Activated CD4-positive, alpha-beta T cell treated with anti-CD3 and anti-CD28 coated beads, Interleukin-10, Interleukin-2, amounts not matched to agents 100 ng/mL and 50 ng/mL, durations not matched to agents 16 hours and 8 hours (primary cell): ENCODE data around the gene C16orf90.
"Not testable (repeated sequence)": the region's sequence is repeated elsewhere in the genome, so short reads cannot be mapped to it uniquely, and the experiment has no call there.

Source experiments
- DNase-seq: peaks from one replicate; pipeline ENCODE4 v3.0.0-alpha.2; 2020

C16orf90 gene

DNA sequence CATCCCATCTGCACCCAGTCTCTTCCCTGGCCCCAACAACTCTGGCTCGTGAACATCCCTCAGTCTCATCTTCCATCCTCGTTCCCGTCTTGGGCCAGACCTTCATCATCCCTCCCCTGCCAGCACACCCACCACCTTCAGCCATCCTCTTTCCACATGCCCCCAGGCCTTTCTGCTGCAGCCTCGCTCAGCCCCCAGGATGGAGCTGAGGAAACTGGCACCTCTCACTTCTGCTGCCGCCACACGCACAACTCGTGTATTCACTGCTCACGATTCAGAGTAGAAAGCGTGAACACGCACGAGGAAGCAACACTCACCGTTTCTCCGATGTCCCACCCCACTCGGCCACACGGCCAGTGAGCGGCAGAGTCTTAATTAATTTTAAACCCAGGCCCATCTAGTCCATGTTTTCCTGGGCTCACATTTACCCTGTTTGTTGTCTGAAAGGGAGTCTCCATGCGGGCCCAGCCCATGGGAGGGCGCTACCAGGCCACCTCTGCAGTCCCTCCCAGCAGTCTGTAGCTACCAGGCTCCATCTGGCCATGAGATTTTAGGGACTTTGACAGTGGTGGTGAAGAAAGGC, 12.5 kb downstream of the C16orf90 start:
- DNase-seq: no peak

DNA sequence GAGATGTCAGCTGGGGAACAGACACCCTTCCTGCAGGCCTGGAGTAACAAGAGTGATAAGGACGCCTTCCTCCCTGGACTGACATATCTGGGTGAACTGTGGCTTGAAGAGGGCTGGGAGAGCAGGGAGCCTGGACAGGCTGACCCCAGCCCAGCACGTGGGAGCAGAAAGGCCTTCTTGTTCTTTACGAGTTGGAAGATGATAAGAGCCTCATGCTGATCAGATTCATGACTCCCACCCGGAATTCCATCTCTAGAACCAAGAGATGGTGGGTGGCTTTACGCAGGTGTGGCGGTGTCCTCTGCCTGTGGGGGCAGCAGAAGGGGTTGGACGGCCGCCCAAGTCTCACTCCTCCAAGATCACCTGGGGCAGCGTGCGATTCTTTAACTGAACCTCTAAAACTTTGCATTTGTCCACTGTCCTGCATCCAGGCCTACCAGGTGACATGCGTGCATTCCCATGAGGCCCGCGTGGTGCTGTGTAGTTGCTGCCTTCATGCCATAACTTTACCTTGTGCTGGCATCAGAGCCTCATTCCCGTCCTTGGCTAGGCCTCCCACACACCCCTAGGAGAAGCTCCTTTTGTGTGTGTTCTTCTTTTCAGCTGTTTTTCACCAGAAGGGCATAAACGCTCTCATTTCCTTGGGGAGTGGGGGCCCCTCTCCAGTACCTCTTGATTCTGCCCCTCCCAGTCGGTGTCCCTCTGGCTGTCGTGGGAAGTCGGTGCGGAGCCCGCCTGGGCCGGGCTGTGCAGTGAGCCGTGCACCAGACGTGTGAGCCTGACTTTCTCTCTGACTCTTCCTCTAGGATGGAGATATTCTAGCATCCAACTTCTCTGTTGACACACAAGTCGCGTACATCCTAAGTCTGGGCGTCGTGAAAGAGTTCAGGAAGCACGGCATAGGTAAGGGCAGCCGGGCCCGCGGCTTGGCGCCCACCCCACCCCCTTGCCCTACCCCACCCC, 13.3 kb downstream of the C16orf90 start:
- no peak for DNase-seq

DNA sequence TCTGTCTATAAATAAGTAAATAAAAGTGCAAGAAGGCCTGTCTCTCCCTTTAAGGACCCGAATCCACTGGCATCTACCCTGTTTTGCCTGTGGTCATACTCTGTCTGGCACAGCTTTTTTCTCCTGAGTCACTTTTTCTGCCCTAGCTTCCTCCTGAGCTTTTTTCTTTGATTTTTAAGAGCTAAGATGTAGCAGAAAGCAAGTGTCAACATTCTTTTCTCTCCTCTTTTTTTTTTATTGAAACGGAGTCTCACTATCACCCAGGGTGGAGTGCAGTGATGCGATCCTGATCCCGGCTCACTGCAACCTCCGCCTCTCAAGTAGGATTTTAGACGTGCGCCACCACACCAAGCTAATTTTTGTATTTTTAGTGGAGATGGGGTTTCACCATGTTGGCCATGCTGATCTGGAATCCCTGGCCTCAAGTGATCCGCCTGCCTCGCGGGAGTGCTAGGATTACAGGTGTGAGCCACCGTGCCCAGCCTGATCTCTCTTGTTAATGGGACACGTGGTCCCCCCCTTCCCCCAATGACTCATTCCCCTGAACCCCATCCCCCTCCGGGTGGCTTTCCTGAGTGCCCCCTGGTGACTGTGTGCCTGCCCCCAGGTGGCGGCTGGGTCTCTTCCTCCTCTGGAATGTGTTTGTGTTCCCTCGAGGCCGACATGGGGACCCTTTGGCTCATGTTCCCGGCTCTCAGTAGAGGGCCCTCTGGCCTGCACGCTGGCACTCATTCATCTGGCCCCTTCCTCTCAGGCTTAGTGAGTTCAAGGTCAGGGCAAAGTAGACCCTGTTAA, 14.2 kb downstream of the C16orf90 start:
- DNase-seq: no peak

DNA sequence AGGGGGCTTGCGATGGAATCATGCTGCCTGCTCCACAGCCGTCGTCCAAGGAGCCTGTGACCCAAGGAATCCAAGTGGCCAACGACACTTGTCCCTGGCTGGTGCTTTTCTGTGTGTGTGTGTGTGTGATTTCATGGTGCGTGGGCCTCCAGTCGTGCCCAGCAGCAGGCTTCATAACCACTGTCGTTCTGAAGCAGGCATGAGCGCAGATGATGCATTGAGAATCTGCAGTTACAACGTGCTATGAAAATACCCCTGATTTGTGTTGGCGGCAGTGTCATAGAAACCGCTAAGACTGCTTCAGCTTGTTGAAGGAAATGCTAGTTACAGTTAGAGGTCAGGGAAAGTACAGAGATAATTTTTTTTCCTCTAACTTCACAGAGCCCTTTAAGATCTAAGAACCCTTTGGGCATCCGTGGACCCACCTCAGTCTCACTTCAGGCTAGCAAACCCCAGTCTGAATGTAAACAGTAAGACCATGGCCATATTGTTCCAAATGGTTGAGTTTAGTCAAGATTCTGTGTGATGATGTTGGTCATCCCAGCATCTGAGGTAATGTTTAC, 15.6 kb downstream of the C16orf90 start:
- DNase-seq: no peak

DNA sequence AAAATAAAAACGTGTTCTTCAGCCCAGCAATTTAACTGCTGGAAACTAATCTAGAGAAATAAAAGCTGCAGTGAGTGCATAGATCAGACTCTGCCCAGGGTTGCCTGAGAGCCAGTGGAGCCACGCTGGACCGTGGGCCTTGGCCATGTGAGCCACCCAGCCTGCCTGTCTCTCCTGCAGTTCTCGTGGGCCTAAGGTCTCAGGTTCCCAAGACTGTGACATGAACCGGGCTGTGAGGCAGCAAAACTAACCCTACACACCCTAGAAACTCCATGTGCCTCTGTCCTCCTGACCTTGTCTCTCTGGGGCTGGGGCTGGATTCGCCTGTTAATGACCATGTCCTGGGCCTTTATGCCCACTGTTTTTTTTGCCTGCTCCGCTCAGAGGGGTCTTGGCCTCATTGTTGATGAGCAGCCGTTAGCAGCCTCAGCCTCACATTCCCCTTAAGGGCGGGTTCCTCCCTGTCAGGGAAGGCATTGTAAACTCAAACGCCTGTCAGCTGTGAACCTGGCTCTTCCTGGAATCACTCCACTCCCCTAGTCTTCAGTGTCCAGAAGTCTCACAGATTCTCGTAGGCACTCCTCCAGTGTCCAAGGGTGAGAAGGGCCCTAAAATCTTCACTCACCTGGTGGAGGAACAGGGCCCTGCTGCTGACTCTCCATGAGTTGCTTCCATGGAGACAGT, 16.9 kb downstream of the C16orf90 start:
- no peak for DNase-seq

DNA sequence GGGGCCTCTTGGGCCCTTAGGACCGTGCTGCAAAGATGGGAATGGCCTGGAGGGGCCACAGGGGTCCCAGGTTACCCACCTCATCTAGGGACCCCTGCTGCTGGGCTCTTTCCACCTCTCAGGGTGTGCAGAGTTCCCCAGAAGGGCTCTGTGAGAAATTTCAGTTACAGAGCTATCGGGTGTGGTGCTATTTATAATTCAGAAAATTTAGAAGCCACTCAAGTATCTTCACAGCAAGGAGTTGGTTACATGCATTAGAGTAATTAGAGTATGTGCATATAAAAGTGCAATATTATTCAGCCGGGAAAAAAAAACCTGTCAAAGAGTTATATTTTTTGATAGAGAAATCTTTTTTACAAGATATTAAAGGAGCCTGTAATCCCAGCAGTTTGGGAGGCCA, 18.9 kb downstream of the C16orf90 start:
- no peak for DNase-seq

DNA sequence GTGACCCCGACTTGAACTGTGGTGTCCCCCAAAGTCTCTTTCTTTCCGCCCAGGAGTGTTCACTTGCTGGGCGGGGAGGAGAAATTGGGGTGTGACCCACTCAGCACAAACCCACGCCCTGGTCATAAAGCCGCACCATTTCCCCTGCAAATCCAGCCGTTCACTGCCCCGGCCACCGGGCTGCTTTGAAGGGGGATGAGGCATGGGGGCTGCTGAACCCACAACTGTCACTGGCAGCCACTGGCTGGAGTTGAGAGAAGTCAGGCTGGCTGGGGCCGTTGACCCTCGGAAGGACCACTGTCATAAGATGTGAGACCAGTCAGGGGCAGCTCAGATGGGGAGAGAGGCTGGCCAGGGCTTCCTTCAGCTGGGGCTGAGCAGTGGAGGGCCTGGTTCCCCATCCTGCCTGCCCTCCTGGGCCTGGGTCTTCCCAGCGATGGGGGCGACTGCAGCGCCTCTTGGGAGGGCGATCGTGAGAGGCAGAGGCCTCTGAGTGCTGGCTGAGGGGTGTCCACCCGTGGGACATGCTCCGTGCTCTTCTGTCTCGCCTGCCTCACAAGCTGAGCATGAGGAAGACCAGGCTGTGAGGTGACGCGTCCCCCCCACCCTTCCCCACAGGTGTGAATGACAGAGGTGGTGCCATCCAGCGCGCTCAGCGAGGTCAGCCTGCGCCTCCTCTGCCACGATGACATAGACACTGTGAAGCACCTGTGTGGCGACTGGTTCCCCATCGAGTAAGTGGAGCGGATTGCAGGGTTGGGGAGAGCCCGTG, 19.5 kb downstream of the C16orf90 start:
- DNase-seq: no peak

DNA sequence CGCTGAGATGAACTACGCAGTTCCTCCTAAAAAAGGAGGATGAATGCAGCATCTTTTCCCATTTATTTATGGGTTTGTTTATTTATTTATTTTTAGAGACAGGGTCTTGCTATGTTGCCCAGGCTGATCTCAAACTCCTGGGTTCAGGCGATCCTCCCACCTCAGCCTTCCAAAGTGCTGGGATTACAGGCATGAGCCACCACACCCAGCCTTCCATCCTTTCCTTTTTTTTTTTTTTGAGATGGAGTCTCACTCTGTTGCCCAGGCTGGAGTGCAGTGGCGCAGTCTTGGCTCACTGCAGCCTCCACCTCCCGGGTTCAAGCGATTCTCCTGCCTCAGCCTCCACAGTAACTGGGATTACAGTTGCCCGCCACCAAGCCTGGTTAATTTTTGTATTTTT, 20.4 kb downstream of the C16orf90 start:
- not testable (repeated sequence) for DNase-seq

DNA sequence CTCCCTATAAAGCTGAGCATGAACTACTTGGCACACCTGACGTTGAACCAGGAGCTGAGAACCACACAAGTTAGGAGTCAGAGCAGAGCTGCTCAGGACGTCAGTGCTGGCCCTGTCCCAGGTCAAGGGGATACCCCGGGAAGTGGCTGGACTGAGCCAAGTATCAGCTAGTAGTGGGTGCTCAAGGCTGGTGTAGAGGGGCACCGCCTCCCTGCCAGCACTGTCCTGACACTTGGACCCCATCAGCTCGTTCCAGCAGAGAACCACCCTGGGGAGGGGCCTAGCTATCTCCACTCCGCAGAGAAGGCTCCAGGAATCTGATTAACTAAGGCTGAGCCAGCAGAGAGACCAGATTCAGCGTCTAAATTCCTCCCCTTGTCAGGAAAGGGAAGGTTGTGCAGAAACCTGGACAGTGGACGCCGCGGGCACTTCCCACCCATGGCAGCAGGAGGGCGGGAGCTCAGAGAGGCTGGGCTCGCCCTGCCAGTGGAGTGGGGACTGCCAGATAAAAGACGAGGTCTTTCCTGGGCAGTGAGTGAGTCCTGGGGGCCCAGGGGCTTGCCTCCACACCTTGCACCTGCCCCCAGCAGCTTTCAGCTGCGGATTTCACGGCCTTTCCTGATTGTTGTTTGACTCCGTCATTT, 21.0 kb downstream of the C16orf90 start:
- no peak for DNase-seq

DNA sequence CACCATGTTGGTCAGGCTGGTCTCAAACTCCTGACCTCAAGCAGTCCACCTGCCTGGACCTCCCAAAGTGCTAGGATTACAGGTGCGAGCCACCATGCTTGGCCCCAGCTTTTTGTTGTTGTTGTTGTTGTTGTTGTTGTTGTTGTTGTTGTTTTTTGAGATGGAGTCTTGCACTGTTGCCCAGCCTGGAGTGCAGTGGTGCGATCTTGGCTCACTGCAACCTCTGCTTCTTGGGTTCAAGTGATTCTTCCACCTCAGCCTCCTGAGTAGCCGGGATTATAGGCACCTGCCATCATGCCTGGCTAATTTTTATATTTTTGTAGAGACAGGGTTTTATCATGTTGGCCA, 21.7 kb downstream of the C16orf90 start:
- DNase-seq: not testable (repeated sequence)

DNA sequence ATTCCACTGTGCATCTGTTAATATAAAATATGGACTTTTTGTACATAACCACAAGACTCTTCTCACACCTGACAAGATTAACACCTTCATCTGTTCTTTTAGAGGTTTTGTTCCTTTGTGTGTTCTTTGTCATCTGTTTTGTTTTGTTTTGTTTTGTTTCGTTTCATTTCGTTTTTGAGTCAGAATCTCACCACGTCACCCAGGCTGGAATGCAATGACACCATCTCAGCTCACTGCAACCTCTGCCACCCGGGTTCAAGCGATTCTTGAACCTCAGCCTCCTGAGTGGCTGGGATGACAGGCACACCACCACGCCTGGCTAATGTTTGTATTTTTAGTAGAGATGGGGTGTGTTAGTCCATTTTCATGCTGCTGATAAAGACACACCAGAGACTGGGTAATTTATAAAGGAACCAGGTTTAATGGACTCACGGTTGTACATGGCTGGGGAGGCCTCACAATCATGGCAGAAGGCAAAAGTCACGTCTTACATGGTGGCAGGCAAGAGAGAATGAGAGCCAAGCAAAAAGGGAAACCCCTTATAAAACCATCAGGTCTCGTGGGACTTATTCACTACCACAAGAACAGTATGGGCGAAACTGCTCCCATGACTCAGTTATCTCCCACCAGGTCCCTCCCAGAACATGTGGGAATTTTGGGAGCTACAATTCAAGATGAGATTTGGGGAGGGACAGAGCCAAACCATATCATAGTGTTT, 22.3 kb downstream of the C16orf90 start:
- DNase-seq: peak; percentile 51

DNA sequence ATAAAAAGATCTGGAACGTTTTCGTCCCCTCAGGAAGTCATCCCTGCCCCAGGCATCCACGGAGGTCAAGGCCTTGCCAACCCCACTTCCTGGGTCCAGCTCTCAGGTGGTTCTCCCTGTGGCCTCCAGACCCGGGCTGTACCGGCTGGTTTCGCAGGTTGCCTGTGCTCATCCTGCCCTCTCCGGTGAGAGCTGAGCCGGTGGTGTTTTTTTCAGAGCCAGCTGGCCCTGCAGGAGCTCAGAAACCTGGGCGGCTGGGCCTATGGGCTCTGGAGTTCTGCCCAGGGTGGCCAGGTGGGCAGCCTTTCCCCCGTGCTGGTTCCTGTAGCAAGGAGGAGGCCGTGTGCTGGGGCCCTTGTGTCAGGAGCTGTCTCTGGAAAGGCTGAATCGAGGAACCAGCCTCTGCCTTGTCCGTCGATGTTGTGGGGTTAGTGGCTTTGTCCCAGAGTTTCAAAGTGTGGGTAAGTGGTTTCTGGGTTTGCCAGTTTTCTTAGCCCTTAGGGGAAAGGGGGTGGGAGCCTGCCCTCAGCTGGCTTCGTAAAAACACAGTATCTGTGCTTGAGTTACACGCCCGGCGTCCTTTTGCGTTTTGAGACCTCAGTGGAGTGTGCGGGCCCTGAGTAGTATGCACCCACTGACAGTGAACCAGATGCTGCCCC, 23.6 kb downstream of the C16orf90 start:
- no peak for DNase-seq

DNA sequence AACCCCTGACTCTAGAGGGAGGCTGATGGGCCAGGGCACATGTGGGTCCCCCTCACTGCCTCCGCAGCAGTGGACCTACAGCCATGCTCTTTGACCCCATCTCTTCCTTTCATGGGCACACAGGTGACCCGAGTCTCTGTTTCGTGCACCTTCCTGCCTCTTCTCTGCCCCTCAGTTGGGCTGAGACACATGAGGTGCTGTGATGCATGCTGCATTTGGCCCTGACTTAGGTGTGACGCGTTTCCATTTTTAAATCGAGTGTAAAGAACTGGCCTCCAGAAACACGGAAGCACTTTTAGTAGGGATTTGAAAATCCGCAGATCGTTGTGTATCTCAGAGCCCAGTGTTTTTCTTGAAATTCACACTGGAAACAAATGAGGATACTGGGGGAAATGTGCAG, 24.6 kb downstream of the C16orf90 start:
- DNase-seq: no peak

DNA sequence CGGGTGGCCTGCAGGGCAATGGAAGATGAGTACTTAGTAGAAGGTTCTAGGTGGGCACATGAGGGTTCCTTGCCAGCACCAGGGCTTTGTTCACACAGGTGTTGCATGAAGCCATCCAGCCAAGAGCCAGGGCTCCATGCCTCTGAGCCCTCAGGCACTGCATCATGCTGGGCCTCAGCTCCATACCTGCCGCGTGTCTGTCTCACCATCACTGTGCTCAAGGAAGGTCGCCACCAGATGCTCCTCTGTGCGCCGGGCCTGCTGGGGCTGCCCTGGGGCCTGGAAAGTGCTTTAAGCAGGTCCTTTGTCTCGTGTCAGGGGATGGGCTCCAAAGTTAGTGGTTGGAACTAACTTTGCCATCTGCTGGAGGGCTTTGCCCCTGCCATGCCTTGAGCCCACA, 25.6 kb downstream of the C16orf90 start:
- DNase-seq: no peak

DNA sequence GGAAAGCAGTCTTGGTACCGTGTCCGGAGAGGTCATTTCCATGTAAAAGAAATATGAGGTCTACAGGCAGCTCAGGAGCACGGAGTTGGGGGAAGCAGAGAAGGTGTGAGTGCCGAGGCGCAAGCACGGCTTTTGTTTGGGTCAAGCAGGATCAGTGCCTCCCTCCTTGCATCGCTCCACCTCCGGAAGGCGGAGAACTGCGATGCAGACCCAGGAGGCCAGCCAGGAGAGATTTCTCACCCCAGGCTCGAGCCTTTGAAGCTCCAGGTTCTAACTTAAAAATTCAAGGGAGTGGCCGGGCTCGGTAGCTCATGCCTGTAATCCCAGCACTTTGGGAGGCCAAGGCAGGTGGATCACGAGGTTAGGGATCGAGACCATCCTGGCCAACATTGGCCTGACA, 26.8 kb downstream of the C16orf90 start:
- no peak for DNase-seq

DNA sequence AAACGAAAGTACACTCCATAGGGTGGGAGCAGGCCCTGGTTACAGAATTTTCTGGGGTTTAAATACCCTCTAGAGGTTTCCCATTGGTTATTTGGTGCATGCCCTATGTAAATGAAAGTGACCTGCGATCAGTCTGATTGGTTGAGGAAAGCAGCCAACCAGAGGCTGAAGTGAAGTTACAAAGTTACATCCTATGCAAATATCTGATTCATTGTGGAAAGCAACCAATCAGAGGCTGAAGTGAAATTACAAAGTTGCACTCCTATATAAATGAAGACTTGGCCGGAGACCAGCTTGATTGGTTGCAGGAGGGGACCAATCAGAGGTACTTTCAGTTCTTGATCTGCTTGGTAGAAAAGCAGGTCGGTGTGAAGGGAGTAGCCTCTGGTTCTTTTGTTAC, 27.4 kb downstream of the C16orf90 start:
- DNase-seq: no peak

DNA sequence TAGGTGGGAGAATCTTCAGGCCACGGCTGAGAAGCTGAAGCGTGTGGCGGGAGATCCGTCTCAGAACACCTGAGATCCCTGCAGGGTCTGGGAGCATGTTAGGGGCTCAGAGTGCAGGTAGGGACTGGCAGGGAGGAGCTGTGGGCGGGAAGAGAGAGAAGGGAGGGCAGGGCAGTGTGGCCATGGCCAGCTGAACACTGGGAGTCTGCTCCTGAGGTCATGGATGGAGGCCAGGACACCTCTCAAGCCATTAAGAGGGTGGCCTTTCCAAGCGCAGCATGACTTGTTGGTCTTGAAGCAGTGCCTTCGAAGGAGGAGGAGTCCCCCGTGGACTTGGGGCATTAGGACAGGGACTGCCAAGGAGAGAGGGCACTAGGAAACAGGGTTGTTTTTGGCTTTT, 28.1 kb downstream of the C16orf90 start:
- no peak for DNase-seq

DNA sequence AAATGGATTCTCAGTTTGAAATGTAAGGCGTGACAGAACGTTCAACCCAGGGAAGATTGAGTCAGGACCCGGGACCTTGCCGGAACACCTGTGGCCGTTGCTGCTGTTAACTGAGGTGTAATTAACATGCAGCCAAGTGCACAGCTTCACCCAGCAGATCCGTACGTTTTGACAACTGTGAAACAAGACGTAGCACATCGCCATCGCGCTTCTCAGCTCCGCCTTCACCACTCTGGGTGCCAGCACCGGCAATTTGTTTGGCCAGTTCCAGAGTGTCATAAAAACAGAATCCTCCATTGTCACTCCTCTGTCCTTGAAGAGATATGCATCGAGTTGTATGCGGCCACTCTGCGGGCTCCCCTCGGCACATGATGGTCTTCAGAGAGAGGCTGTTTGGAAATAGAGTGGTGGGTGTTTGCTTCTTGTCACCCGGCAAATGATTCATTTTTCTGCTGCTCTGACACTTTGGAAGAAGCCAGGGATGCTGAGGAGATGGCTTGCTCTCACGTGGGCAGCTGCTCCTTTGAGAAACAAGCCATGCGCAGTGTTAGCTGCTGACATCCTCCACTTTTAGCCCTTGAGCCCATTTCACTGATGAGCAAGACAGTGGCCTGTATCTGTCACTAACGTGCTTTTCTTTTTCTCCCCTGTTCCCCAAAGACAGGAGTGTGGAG, 29.2 kb downstream of the C16orf90 start:
- DNase-seq: no peak

DNA sequence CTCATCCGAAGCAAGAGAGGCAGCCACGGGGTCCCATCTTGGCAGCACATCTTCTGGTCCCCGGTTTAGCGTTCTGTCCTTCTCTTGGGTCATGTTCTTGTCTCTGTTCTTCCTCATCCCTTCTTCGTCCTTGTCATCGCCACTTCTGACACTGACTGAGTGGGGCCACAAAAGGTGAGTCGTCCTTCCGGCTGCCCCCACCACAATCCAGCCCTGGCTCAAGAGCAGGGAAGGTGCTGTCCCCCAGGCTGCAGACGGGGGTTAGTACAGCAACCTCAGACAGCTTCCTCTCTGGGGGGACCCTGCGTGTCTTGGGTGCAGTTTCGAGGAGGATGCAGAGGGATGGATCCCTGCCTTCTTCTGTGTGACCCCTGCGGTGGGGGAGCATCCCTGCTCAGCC, 30.0 kb downstream of the C16orf90 start:
- DNase-seq: no peak

DNA sequence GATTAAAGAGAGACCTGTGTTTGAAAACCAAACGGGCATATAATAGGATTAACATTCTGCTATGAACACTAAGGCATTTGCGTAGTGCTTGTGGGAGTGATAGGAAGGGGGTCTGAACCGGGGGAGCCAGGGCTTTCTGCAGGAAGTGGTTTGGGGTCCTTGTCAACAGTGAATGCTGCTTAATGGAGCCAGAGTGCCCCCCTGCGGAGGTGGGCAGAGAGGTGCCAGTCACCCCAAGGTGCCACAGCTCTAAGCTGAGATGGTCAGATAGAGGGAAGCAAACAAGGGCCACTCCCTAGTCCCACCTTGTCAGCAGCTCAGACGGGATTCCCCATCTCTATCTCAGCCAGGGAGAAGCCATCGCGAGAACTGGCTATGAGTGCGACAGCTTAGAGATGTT, 34.1 kb downstream of the C16orf90 start:
- DNase-seq: peak; percentile 33
